Parathyroid adenoma (tissue), 2 donors: ENCODE measurements around the gene DUSP2.

Source experiments
- H2AFZ ChIP-seq: fragments of 300-600 bp; sonication (generic); one replicate; pipeline ENCODE4 v1.7.0; 2017; ENCODE audit warnings: antibody characterized with exemption, mild to moderate bottlenecking
- H3K27ac ChIP-seq: fragments of 300-600 bp; sonication (generic); one replicate; pipeline ENCODE4 v1.7.0; 2017
- H3K27me3 ChIP-seq: fragments of 300-600 bp; sonication (generic); one replicate; pipeline ENCODE4 v1.7.0; 2017; ENCODE audit warnings: low read length; ENCODE audit not compliant: control insufficient read depth, insufficient read depth
- H3K36me3 ChIP-seq: fragments of 300-600 bp; sonication (generic); one replicate; pipeline ENCODE4 v1.7.0; 2017; ENCODE audit warnings: low read length; ENCODE audit not compliant: control insufficient read depth, insufficient read depth
- H3K4me1 ChIP-seq: fragments of 300-600 bp; sonication (generic); one replicate; pipeline ENCODE4 v1.7.0; 2017; ENCODE audit warnings: control low read depth
- H3K4me2 ChIP-seq: fragments of 300-600 bp; sonication (generic); one replicate; pipeline ENCODE4 v1.7.0; 2017; ENCODE audit warnings: low read length
- H3K4me3 ChIP-seq: fragments of 300-600 bp; sonication (generic); one replicate; pipeline ENCODE4 v1.7.0; 2017; ENCODE audit warnings: low read depth, low read length
- H3K79me2 ChIP-seq: fragments of 300-600 bp; sonication (generic); one replicate; pipeline ENCODE4 v1.7.0; 2017; ENCODE audit warnings: control low read depth
- H3K9ac ChIP-seq: fragments of 300-600 bp; sonication (generic); one replicate; pipeline ENCODE4 v1.7.0; 2017; ENCODE audit warnings: mild to moderate bottlenecking
- H3K9me3 ChIP-seq: fragments of 300-600 bp; sonication (generic); one replicate; pipeline ENCODE4 v1.7.0; 2017; ENCODE audit warnings: low read length; ENCODE audit not compliant: control insufficient read depth
- CTCF ChIP-seq: fragments of 300-600 bp; sonication (generic); IDR thresholded peaks from one replicate; pipeline ENCODE4 v1.7.0; 2017; ENCODE audit warnings: antibody characterized with exemption, mild to moderate bottlenecking
- donor health status: primary hyperparathyroidism.

DUSP2 gene

DNA sequence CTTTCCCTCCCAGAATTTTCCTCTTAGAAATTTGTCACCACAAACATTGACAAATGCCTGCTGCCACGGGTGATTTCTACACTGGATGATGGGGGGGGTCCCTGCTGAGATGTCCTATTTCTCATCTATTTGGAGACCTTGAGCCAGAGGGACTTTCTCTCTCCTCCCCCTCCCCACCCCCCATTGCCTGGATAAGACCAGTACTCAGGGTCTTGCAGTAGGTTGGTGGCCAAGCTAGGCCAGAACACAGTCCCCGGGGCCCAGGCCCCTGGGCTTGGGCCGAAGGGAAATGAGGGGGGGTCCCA, 560 bp upstream of the DUSP2 start:
- Histone ChIP-seq H3K4me1 (peaks cover 20% of the 10 kb centered on the region), H3K79me2 (no peaks in the 10 kb centered on the region), H3K27me3 (no peaks in the 10 kb centered on the region), H3K27ac (peak overlapping the region; percentile 65), H2AFZ (peak overlapping the region; percentile 81), H3K4me3 (peak overlapping the region; percentile 6), H3K36me3 (no peaks in the 10 kb centered on the region), H3K4me2 (peak overlapping the region; percentile 87), H3K9me3 (no peaks in the 10 kb centered on the region), H3K9ac (no peak overlapping the region)
- TF ChIP-seq CTCF: no peak

DNA sequence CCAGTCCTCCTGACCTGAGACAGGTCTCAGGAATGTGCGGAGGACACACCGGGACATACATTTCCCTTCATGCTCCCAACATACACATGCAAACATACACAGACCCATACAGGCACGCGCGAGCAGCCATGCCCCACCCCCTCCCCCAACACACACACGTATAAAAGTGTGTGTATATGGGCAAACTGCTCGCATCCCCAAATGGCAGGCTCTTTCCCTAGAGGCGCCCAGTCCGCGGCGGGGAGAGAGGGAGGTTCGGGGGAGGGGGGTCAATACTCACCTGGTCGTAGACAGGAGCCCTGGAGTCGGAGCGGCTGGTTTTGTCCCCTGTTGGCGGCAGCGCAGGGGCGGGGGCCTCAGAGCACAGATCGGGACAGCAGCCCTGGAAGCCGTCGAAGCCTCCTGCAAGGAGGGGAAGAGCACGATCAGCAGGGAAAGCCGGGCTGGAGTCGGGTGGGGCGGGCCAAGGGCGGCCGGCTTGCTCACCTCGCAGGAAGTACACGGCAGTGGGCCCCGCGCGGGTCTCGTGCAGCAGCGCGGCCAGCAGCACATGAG, 682 bp downstream of the DUSP2 start:
- no peak for TF ChIP-seq CTCF
- Histone ChIP-seq H3K4me3 (peak overlapping the region; percentile 47), H2AFZ (peak overlapping the region; percentile 54), H3K27me3 (no peaks in the 10 kb centered on the region), H3K9me3 (no peaks in the 10 kb centered on the region), H3K36me3 (no peaks in the 10 kb centered on the region), H3K4me2 (peak overlapping the region; percentile 87), H3K79me2 (no peaks in the 10 kb centered on the region), H3K4me1 (peaks cover 20% of the 10 kb centered on the region), H3K27ac (no peak overlapping the region), H3K9ac (no peak overlapping the region)

DNA sequence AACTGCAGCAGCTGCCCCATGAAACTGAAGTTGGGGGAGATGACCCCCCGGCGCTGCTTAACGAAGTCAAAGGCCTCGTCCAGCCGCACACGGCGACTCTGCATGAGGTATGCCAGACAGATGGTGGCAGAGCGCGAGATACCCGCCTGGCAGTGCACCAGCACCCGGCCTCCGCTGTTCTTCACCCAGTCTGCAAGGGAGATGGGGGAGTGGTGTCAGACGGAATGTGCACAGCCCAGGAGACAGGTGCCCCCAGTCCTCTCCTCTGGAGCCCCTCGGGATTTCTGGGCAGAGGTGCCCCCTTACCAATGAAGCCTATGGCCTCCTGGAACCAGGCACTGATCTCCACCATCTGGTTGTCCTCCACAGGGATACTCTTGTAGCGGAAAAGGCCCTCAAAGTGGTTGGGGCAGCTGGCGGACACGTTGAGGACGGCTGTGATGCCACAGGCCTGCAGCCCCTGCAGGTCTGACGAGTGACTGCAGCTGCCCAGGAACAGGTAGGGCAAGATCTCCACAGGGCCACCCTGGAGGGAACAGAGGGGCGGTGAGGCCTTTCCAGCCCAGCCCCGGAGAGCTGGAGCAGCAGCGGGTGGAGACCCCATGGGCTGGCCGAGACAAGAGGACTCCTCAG, 1.3 kb downstream of the DUSP2 start:
- Histone ChIP-seq H3K9me3 (no peaks in the 10 kb centered on the region), H3K27ac (no peak overlapping the region), H2AFZ (no peak overlapping the region), H3K79me2 (no peaks in the 10 kb centered on the region), H3K27me3 (no peaks in the 10 kb centered on the region), H3K36me3 (no peaks in the 10 kb centered on the region), H3K4me2 (peak overlapping the region; percentile 87), H3K9ac (no peak overlapping the region), H3K4me1 (peaks cover 20% of the 10 kb centered on the region), H3K4me3 (peak overlapping the region; percentile 47)
- no peak for TF ChIP-seq CTCF

GRCh38 chr2:96143231-96143847, 1.9 kb downstream of the DUSP2 start:
- H3K36me3 ChIP-seq: no peaks in the 10 kb centered on the region
- peaks cover 20% of the 10 kb centered on the region for H3K4me1 ChIP-seq
- no peak overlapping the region for H2AFZ ChIP-seq
- H3K4me3 ChIP-seq: no peak overlapping the region
- H3K27ac ChIP-seq: no peak overlapping the region
- no peaks in the 10 kb centered on the region for H3K79me2 ChIP-seq
- no peak overlapping the region for H3K9ac ChIP-seq
- no peak for TF ChIP-seq CTCF
- H3K27me3 ChIP-seq: no peaks in the 10 kb centered on the region
- H3K4me2 ChIP-seq: no peak overlapping the region
- no peaks in the 10 kb centered on the region for H3K9me3 ChIP-seq
